ENCODE results near the gene HSD17B3.

The HSD17B3 gene

GRCh38 chr9:96186591-96187011, 115.4 kb downstream of the HSD17B3 start:
- TF ChIP-seq, protein P1, sequence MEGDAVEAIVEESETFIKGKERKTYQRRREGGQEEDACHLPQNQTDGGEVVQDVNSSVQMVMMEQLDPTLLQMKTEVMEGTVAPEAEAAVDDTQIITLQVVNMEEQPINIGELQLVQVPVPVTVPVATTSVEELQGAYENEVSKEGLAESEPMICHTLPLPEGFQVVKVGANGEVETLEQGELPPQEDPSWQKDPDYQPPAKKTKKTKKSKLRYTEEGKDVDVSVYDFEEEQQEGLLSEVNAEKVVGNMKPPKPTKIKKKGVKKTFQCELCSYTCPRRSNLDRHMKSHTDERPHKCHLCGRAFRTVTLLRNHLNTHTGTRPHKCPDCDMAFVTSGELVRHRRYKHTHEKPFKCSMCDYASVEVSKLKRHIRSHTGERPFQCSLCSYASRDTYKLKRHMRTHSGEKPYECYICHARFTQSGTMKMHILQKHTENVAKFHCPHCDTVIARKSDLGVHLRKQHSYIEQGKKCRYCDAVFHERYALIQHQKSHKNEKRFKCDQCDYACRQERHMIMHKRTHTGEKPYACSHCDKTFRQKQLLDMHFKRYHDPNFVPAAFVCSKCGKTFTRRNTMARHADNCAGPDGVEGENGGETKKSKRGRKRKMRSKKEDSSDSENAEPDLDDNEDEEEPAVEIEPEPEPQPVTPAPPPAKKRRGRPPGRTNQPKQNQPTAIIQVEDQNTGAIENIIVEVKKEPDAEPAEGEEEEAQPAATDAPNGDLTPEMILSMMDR (IDR thresholded peaks at IDR 0.05; ENCODE audit: borderline replicate concordance, insufficient read depth, low read depth, low read length) = no peak
- H3K4me3 ChIP-seq (ENCODE audit: low read depth, low read length) = no peak overlapping the region

DNA sequence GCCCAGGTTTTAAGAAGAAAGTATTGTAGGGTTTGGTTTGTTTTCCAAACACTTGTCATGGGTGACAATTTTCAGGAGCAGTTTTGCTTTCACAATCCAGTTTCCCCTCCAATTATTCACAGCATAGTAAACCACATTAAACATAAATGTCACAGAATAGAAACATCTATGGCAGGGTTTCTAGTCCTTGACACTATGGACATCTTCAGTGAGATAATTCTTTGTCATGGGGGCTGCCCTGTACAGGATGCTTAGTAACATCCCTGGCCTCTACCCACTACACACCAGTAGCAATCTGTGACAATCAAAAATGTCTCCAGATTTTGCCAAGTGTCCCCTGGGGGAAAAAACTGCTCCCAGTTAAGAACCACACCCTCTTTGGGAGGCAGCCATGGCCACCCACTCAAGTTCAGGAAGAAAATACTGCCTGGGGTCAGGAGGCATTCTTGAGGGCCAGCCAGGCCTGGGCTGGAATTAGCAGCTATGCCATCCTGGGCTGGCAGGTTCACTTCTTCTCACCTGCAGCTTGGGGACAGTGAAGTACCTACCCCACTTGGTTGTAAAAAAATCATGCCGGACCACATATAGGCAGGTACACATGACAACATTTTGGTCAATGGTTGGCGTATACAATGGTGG, 116.3 kb downstream of the HSD17B3 start:
- TF ChIP-seq, protein P1 (IDR thresholded peaks at IDR 0.05; ENCODE audit: borderline replicate concordance, insufficient read depth, low read depth, low read length) = no peak
- H3K4me3 ChIP-seq (ENCODE audit: low read depth, low read length) = no peak overlapping the region

All from GM12875 (cell line).